SK-N-SH (cell line): Measurements from ENCODE around the gene HMGXB3. TPM values are rescaled to one million over a fixed set of nuclear protein-coding genes. Genes with fewer than 3 reads are reported as not detected.
"Not testable (repeated sequence)": the region's sequence is repeated elsewhere in the genome, so short reads cannot be mapped to it uniquely, and the experiment has no call there.

Source experiments
- CTCF ChIA-PET: fragments of 300-600, 350-600 bp; formaldehyde crosslinking; extraction: SDS; loops from one replicate; lab custom pipeline; 2021; lab: Yijun Ruan, JAX
- POLR2A ChIA-PET: fragments of 350-600 bp; sonication (Branson Sonifier 250); formaldehyde crosslinking; extraction: SDS; loops from one replicate; lab custom pipeline; 2020; ENCODE audit warnings: antibody characterized with exemption, inconsistent platforms; lab: Yijun Ruan, JAX
- DNase-seq: peaks from one replicate; pipeline ENCODE4 v3.0.0; 2012
- H2AFZ ChIP-seq: fragments of 200-600 bp; sonication (generic); 2 replicates; pipeline ENCODE4 v1.8.1; 2016; ENCODE audit warnings: antibody characterized with exemption, mild to moderate bottlenecking, low read depth
- H3F3A ChIP-seq: fragments of 200-600 bp; sonication (generic); replicated peaks from 2 replicates; pipeline ENCODE3; 2016; ENCODE audit warnings: antibody characterized with exemption, mild to moderate bottlenecking; ENCODE audit not compliant: insufficient read depth
- H3K27ac ChIP-seq, 2 experiments: fragments of 200-500 bp in 1 of 2; fragments of 200-600 bp in 1 of 2; sonication (Bioruptor generic) in 1 of 2; sonication (generic), shearing (Covaris generic) in 1 of 2; 2 replicates each; pipeline versions ENCODE4 v1.5.1 to v1.6.1; 2014 to 2016; ENCODE audit warnings: low read depth in 2 of 2, inconsistent platforms in 1 of 2, low read length in 1 of 2, mild to moderate bottlenecking in 1 of 2, mixed read lengths in 1 of 2
- H3K27me3 ChIP-seq: fragments of 200-600 bp; sonication (generic), shearing (Covaris generic); 2 replicates; pipeline ENCODE4 v1.6.1; 2016; ENCODE audit warnings: mixed run types; ENCODE audit not compliant: insufficient read depth
- H3K36me3 ChIP-seq, 2 experiments: fragments of 200-500 bp in 1 of 2; fragments of 200-600 bp in 1 of 2; sonication (Bioruptor generic) in 1 of 2; sonication (generic) in 1 of 2; replicated peaks in 1 of 2; 2 replicates each; pipeline versions ENCODE3 to v1.5.1; 2014 to 2016; ENCODE audit warnings: low read length in 1 of 2, mild to moderate bottlenecking in 1 of 2; ENCODE audit not compliant: insufficient read depth in 2 of 2, control insufficient read depth in 1 of 2
- H3K4me1 ChIP-seq, 2 experiments: fragments of 200-500 bp in 1 of 2; fragments of 200-600 bp in 1 of 2; sonication (Bioruptor generic) in 1 of 2; sonication (generic), shearing (Covaris generic) in 1 of 2; 2 replicates each; pipeline versions ENCODE4 v1.5.1 to v1.6.1; 2014 to 2016; ENCODE audit warnings: low read depth in 1 of 2, low read length in 1 of 2, mixed run types in 1 of 2; ENCODE audit not compliant: insufficient read depth in 2 of 2, control insufficient read depth in 1 of 2
- H3K4me2 ChIP-seq: fragments of 200-600 bp; sonication (generic), shearing (Covaris generic); 2 replicates; pipeline ENCODE4 v1.6.1; 2017; ENCODE audit warnings: mixed run types
- H3K4me3 ChIP-seq, 2 experiments: fragments of 200-500 bp in 1 of 2; fragments of 200-600 bp in 1 of 2; sonication (Bioruptor generic) in 1 of 2; sonication (generic), shearing (Covaris generic) in 1 of 2; 2 replicates each; pipeline versions ENCODE4 v1.5.1 to v1.8.1; 2014 to 2016; ENCODE audit warnings: low read depth in 2 of 2, inconsistent platforms in 1 of 2, low read length in 1 of 2, mild to moderate bottlenecking in 1 of 2, mixed read lengths in 1 of 2, moderate library complexity in 1 of 2
- H3K79me2 ChIP-seq: fragments of 200-600 bp; sonication (generic); 2 replicates; pipeline ENCODE4 v1.8.1; 2017; ENCODE audit warnings: mild to moderate bottlenecking; ENCODE audit not compliant: insufficient read depth
- H3K9ac ChIP-seq: fragments of 200-600 bp; sonication (generic); 2 replicates; pipeline ENCODE4 v1.6.1; 2017; ENCODE audit warnings: mixed run types
- H3K9me2 ChIP-seq: fragments of 200-600 bp; sonication (generic); 2 replicates; pipeline ENCODE4 v1.6.1; 2017; ENCODE audit warnings: mixed run types
- H3K9me3 ChIP-seq: fragments of 200-600 bp; sonication (generic); 2 replicates; pipeline ENCODE4 v1.6.1; 2017; ENCODE audit warnings: mixed run types, mild to moderate bottlenecking, moderate library complexity
- H4K20me1 ChIP-seq: fragments of 200-600 bp; sonication (generic); 2 replicates; pipeline ENCODE4 v1.6.1; 2017; ENCODE audit warnings: mild to moderate bottlenecking, mixed run types; ENCODE audit not compliant: insufficient read depth
- EP300 ChIP-seq, 2 experiments: IDR thresholded peaks; 2 replicates each; pipeline versions ENCODE4 v1.4.0 to v1.6.1; 2012; ENCODE audit warnings: borderline replicate concordance in 1 of 2, low read depth in 1 of 2, low read length in 1 of 2
- EZH2phosphoT487 ChIP-seq: fragments of 200-600 bp; sonication (generic); IDR thresholded peaks from 2 replicates; pipeline ENCODE4 v1.6.1; 2017; ENCODE audit warnings: low read depth, mixed run types, mild to moderate bottlenecking, antibody characterized with exemption, moderate library complexity, borderline replicate concordance
- FOSL2 ChIP-seq: IDR thresholded peaks from 2 replicates; pipeline ENCODE4 v1.4.0; 2012; ENCODE audit warnings: low read depth, mild to moderate bottlenecking, moderate library complexity, borderline replicate concordance
- FOXM1 ChIP-seq: IDR thresholded peaks from 2 replicates; pipeline ENCODE4 v1.4.0; 2012; ENCODE audit warnings: low read depth, mild to moderate bottlenecking
- GATA2 ChIP-seq: sonication (generic); formaldehyde crosslinking; IDR thresholded peaks from 2 replicates; pipeline ENCODE4 v1.5.0; 2020; ENCODE audit warnings: mild to moderate bottlenecking, missing genetic modification reagents
- JUND ChIP-seq: IDR thresholded peaks from 2 replicates; pipeline ENCODE4 v1.4.0; 2012
- MXI1 ChIP-seq: IDR thresholded peaks from 2 replicates; pipeline ENCODE4 v1.6.1; 2012; ENCODE audit warnings: mild to moderate bottlenecking, low read depth, low read length, improper control_type of control experiment
- NRF1 ChIP-seq: IDR thresholded peaks from 2 replicates; pipeline ENCODE4 v1.6.1; 2012; ENCODE audit warnings: low read depth, mild to moderate bottlenecking, low read length
- POLR2AphosphoS5 ChIP-seq: IDR thresholded peaks from 2 replicates; pipeline ENCODE4 v1.6.1; 2012; ENCODE audit warnings: low read depth, low read length
- RAD21 ChIP-seq: IDR thresholded peaks from 2 replicates; pipeline ENCODE4 v1.6.1; 2012; ENCODE audit warnings: mild to moderate bottlenecking, low read length
- RCOR1 ChIP-seq: fragments of 150-350 bp; IDR thresholded peaks from 2 replicates; pipeline ENCODE4 v1.6.1; 2017; ENCODE audit warnings: antibody characterized with exemption, low read length
- SMC3 ChIP-seq: IDR thresholded peaks from 2 replicates; pipeline ENCODE4 v1.6.1; 2012; ENCODE audit warnings: low read depth, low read length, improper control_type of control experiment
- TAF1 ChIP-seq: IDR thresholded peaks from 2 replicates; pipeline ENCODE4 v1.6.1; 2012; ENCODE audit warnings: low read depth, mild to moderate bottlenecking, low read length, moderate library complexity, borderline replicate concordance
- YY1 ChIP-seq: IDR thresholded peaks from 2 replicates; pipeline ENCODE4 v1.4.0; 2012; ENCODE audit warnings: low read depth, mild to moderate bottlenecking
- WGBS: methylation state at CpG from one replicate; pipeline ENCODE4 v1.1.6; 2017; ENCODE audit warnings: low lambda C conversion rate; 5-methylcytosine and 5-hydroxymethylcytosine counted together
- polyA plus RNA-seq, 3 experiments: library from polyadenylated mRNA; depleted of rRNA; stranded (reverse); fragments of >200 nt; gene quantifications; 2 replicates each; pipeline ENCODE4 v1.2.3, GENCODE V29; 2012
- TF ChIP-seq, protein P1 (sequence below): fragments of 150-350 bp; IDR thresholded peaks from 2 replicates; pipeline ENCODE4 v1.6.1; 2017; ENCODE audit warnings: antibody characterized with exemption, low read length, low read depth, borderline replicate concordance
- TF ChIP-seq, protein P2 (sequence below): IDR thresholded peaks from 2 replicates; pipeline ENCODE4 v1.4.0; 2012; ENCODE audit warnings: low read depth, borderline replicate concordance
- TF ChIP-seq, protein P3 (sequence below): IDR thresholded peaks from 2 replicates; pipeline ENCODE4; 2012
- TF ChIP-seq, protein P4 (sequence below): fragments of 150-350 bp; IDR thresholded peaks from 2 replicates; pipeline ENCODE4 v1.6.1; 2016; ENCODE audit warnings: mild to moderate bottlenecking, low read depth, low read length

Gene HMGXB3
- polyA plus RNA-seq, 1 of the 3 experiments (the other 2 are of a cell fraction), result 28.8 TPM

DNA sequence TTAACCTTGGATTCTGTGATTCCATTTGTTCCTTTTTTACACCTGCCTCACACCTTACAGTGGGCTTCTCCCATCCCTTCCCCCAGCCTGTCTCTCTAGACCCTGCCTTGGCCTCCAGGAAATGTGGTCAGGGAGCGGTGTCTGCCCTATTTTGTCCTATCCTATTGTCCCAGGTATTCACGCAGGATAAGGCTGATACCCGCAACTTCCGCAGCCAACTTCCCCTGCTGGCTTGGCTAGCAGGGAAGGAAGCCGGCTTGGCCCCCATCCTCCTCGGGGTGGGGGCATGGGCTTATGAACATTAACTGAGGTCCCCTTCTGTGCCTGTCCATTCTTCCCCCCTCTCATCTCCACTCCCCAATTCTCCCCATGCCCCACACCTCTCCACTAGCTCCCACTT, 82.3 kb downstream of the HMGXB3 start:
- no peaks in the 10 kb centered on the region for H4K20me1 ChIP-seq
- H3K79me2 ChIP-seq, result no peaks in the 10 kb centered on the region
- TF ChIP-seq RCOR1 (no peak), YY1 (no peak), FOXM1 (no peak), NRF1 (no peak), JUND (no peak), RAD21 (no peak), MXI1 (no peak), EP300 (IDR thresholded peaks at IDR 0.05; ENCODE audit: borderline replicate concordance in 1 of 2, low read depth in 1 of 2, low read length in 1 of 2) (no peak), EZH2phosphoT487 (no peak), SMC3 (no peak), TAF1 (no peak), POLR2AphosphoS5 (no peak), FOSL2 (no peak), GATA2 (no peak)
- TF ChIP-seq, protein P1, sequence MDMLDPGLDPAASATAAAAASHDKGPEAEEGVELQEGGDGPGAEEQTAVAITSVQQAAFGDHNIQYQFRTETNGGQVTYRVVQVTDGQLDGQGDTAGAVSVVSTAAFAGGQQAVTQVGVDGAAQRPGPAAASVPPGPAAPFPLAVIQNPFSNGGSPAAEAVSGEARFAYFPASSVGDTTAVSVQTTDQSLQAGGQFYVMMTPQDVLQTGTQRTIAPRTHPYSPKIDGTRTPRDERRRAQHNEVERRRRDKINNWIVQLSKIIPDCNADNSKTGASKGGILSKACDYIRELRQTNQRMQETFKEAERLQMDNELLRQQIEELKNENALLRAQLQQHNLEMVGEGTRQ, result no peak
- TF ChIP-seq, protein P2, sequence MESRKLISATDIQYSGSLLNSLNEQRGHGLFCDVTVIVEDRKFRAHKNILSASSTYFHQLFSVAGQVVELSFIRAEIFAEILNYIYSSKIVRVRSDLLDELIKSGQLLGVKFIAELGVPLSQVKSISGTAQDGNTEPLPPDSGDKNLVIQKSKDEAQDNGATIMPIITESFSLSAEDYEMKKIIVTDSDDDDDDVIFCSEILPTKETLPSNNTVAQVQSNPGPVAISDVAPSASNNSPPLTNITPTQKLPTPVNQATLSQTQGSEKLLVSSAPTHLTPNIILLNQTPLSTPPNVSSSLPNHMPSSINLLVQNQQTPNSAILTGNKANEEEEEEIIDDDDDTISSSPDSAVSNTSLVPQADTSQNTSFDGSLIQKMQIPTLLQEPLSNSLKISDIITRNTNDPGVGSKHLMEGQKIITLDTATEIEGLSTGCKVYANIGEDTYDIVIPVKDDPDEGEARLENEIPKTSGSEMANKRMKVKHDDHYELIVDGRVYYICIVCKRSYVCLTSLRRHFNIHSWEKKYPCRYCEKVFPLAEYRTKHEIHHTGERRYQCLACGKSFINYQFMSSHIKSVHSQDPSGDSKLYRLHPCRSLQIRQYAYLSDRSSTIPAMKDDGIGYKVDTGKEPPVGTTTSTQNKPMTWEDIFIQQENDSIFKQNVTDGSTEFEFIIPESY, result no peak
- TF ChIP-seq, protein P3, sequence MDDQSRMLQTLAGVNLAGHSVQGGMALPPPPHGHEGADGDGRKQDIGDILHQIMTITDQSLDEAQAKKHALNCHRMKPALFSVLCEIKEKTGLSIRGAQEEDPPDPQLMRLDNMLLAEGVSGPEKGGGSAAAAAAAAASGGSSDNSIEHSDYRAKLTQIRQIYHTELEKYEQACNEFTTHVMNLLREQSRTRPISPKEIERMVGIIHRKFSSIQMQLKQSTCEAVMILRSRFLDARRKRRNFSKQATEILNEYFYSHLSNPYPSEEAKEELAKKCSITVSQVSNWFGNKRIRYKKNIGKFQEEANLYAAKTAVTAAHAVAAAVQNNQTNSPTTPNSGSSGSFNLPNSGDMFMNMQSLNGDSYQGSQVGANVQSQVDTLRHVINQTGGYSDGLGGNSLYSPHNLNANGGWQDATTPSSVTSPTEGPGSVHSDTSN, result no peak
- TF ChIP-seq, protein P4, sequence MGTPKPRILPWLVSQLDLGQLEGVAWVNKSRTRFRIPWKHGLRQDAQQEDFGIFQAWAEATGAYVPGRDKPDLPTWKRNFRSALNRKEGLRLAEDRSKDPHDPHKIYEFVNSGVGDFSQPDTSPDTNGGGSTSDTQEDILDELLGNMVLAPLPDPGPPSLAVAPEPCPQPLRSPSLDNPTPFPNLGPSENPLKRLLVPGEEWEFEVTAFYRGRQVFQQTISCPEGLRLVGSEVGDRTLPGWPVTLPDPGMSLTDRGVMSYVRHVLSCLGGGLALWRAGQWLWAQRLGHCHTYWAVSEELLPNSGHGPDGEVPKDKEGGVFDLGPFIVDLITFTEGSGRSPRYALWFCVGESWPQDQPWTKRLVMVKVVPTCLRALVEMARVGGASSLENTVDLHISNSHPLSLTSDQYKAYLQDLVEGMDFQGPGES, result no peak
- H3K36me3 ChIP-seq, result no peaks in the 10 kb centered on the region
- H3K27ac ChIP-seq, result no peak overlapping the region
- ChIA-PET CTCF (interaction anchor here (0.9 to 2.1 kb wide), 2 partner anchors 8 to 48 kb away, joined by 3 to 8 read pairs; no protein-coding TSS in a partner anchor), POLR2A (no interaction called here)
- no peak overlapping the region for H3K4me3 ChIP-seq
- H3K9ac ChIP-seq, result no peak overlapping the region
- H2AFZ ChIP-seq, result no peak overlapping the region
- peaks cover 2% of the 10 kb centered on the region; the same call in 1 of the 2 replicates for H3K27me3 ChIP-seq
- no peak for DNase-seq
- no peaks in the 10 kb centered on the region; a peak in 1 of 4 replicates for H3K4me1 ChIP-seq
- no peaks in the 10 kb centered on the region for H3K9me3 ChIP-seq
- 92% methylated on average over 5 of the region's 6 CpGs for WGBS
- H3F3A ChIP-seq, result no peaks in the 10 kb centered on the region
- no peaks in the 10 kb centered on the region for H3K9me2 ChIP-seq
- H3K4me2 ChIP-seq, result no peak overlapping the region

DNA sequence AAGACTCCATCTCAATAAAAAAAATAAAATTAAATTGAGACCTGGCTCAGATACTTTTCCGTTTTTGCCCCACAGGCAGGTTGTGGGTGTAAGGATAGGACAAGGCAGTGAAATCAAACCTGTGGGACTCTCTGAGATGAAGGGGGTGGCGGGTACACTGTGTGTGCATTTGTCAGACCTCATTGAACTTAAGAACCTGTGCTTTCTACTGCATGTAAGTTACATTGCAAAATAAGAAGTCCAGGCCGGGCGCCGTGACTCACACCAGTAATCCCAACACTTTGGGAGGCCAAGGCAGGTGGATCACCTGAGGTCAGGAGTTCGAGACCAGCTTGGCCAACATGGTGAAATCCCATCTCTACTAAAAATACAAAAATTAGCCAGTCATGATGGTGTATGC, 84.2 kb downstream of the HMGXB3 start:
- 85% methylated on average over 6 of the region's 6 CpGs for WGBS

More for the DNA sequence above, 84.2 kb downstream of the HMGXB3 start:
- H2AFZ ChIP-seq, H3K4me3 ChIP-seq, H3F3A ChIP-seq, H3K9me3 ChIP-seq, H4K20me1 ChIP-seq, H3K79me2 ChIP-seq, H3K4me2 ChIP-seq, H3K36me3 ChIP-seq, H3K27me3 ChIP-seq, H3K9me2 ChIP-seq, CTCF ChIA-PET, H3K9ac ChIP-seq, H3K27ac ChIP-seq, POLR2A ChIA-PET, H3K4me1 ChIP-seq, DNase-seq: not testable (repeated sequence)
